Stimulated activated CD4-positive, alpha-beta T cell treated with anti-CD3 and anti-CD28 coated beads, Interleukin-4, amount 100 ng/mL, for 4 hours (primary cell): ENCODE measurements around the gene JAKMIP1.
"Not testable (repeated sequence)": the region's sequence is repeated elsewhere in the genome, so short reads cannot be mapped to it uniquely, and the experiment has no call there.

Experiments used
- DNase-seq, 2 experiments: peaks; one replicate each; pipeline ENCODE4 v3.0.0-alpha.2; 2020

The JAKMIP1 gene

GRCh38 chr4:6002492-6002833 lies 197.9 kb downstream of the JAKMIP1 start:
- DNase-seq: no peak

- no peak for DNase-seq
Measured at GRCh38 chr4:6001680-6002491, 198.5 kb downstream of the JAKMIP1 start.

GRCh38 chr4:5999830-6000365 lies 200.5 kb downstream of the JAKMIP1 start:
- no peak for DNase-seq

- no peak for DNase-seq
Measured at GRCh38 chr4:5999356-5999755, 201.0 kb downstream of the JAKMIP1 start.

- peak in 1 of 2 experiments; percentile 18 for DNase-seq
Measured at GRCh38 chr4:5998333-5998936, 201.9 kb downstream of the JAKMIP1 start.

GRCh38 chr4:5996641-5997040 lies 203.7 kb downstream of the JAKMIP1 start:
- DNase-seq: no peak

GRCh38 chr4:5995901-5996623 lies 204.3 kb downstream of the JAKMIP1 start:
- no peak for DNase-seq

- DNase-seq: no peak
Measured at GRCh38 chr4:5993876-5994811, 206.2 kb downstream of the JAKMIP1 start.

GRCh38 chr4:5993346-5993745 lies 207.0 kb downstream of the JAKMIP1 start:
- DNase-seq: not testable (repeated sequence)

GRCh38 chr4:5992828-5993321 lies 207.5 kb downstream of the JAKMIP1 start:
- DNase-seq: no peak

GRCh38 chr4:5992171-5992827 lies 208.1 kb downstream of the JAKMIP1 start:
- DNase-seq: no peak

- DNase-seq: no peak
Measured at GRCh38 chr4:5991405-5991804, 208.9 kb downstream of the JAKMIP1 start.

GRCh38 chr4:5990446-5991160 lies 209.7 kb downstream of the JAKMIP1 start:
- no peak for DNase-seq

GRCh38 chr4:5989236-5990225 lies 210.8 kb downstream of the JAKMIP1 start:
- no peak for DNase-seq

GRCh38 chr4:5988086-5988845 lies 212.1 kb downstream of the JAKMIP1 start:
- no peak for DNase-seq

- no peak for DNase-seq
Measured at GRCh38 chr4:5984843-5985242, 215.5 kb downstream of the JAKMIP1 start.

- DNase-seq: no peak
Measured at GRCh38 chr4:5982156-5982973, 218.0 kb downstream of the JAKMIP1 start.
